ENCODE results near the gene RANBP2.
"Not testable (repeated sequence)": the region's sequence is repeated elsewhere in the genome, so short reads cannot be mapped to it uniquely, and the experiment has no call there.

Gene RANBP2

DNA sequence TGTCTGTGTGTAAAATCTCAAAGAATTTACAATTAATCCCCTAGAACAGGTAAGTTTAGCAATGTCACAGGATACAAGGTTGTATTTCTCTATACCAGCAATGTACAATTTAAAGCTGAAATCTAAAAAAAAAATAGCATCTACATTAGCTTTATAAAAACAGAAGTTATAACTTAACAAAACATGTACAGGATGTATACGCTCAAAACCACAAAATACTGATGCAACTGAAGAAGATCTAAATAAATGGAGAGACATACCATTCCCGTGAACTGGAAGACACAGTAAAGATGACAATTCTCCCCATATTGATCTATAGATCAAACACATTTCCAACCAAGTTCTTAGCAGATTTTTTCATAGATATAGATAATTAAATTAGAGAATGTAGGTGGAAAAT lies 17.5 kb upstream of the RANBP2 start:
- Histone ChIP-seq H3K27me3 (ENCODE audit: control insufficient read depth, insufficient read depth, low read length) (no peaks in the 10 kb centered on the region), H3K4me3 (ENCODE audit: low read length) (no peak overlapping the region), H3K4me1 (ENCODE audit: control insufficient read depth, insufficient read depth, low read length) (no peaks in the 10 kb centered on the region), H3K4me2 (ENCODE audit: low read length) (no peak overlapping the region), H3K36me3 (ENCODE audit: insufficient read depth, low read length) (no peaks in the 10 kb centered on the region), H3K9me3 (replicated peaks; ENCODE audit: low read length) (no peaks in the 10 kb centered on the region), H3K9ac (ENCODE audit: low read depth, low read length) (no peak overlapping the region)

GRCh38 chr2:108704871-108705270 lies 14.4 kb upstream of the RANBP2 start:
- Histone ChIP-seq H3K4me3 (ENCODE audit: low read length) (no peak overlapping the region), H3K27me3 (ENCODE audit: control insufficient read depth, insufficient read depth, low read length) (peaks cover 3% of the 10 kb centered on the region), H3K4me2 (ENCODE audit: low read length) (no peak overlapping the region), H3K9me3 (replicated peaks; ENCODE audit: low read length) (no peaks in the 10 kb centered on the region), H3K36me3 (ENCODE audit: insufficient read depth, low read length) (no peaks in the 10 kb centered on the region), H3K9ac (ENCODE audit: low read depth, low read length) (no peak overlapping the region), H3K4me1 (ENCODE audit: control insufficient read depth, insufficient read depth, low read length) (no peaks in the 10 kb centered on the region)

GRCh38 chr2:108707300-108707699 lies 12.0 kb upstream of the RANBP2 start:
- no peak overlapping the region for H3K4me3 ChIP-seq (ENCODE audit: low read length)
- H3K27me3 ChIP-seq (ENCODE audit: control insufficient read depth, insufficient read depth, low read length): peaks cover 3% of the 10 kb centered on the region
- H3K9ac ChIP-seq (ENCODE audit: low read depth, low read length): no peak overlapping the region
- H3K4me2 ChIP-seq (ENCODE audit: low read length): no peak overlapping the region
- H3K36me3 ChIP-seq (ENCODE audit: insufficient read depth, low read length): no peaks in the 10 kb centered on the region
- H3K9me3 ChIP-seq (replicated peaks; ENCODE audit: low read length): no peaks in the 10 kb centered on the region
- H3K4me1 ChIP-seq (ENCODE audit: control insufficient read depth, insufficient read depth, low read length): no peaks in the 10 kb centered on the region

- H3K9me3 ChIP-seq (replicated peaks; ENCODE audit: low read length); H3K36me3 ChIP-seq (ENCODE audit: insufficient read depth, low read length); H3K4me1 ChIP-seq (ENCODE audit: control insufficient read depth, insufficient read depth, low read length); H3K9ac ChIP-seq (ENCODE audit: low read depth, low read length); H3K4me3 ChIP-seq (ENCODE audit: low read length); H3K4me2 ChIP-seq (ENCODE audit: low read length); H3K27me3 ChIP-seq (ENCODE audit: control insufficient read depth, insufficient read depth, low read length): not testable (repeated sequence)
These were observed 2.3 kb upstream of the RANBP2 start for GRCh38 chr2:108716971-108717370.

DNA sequence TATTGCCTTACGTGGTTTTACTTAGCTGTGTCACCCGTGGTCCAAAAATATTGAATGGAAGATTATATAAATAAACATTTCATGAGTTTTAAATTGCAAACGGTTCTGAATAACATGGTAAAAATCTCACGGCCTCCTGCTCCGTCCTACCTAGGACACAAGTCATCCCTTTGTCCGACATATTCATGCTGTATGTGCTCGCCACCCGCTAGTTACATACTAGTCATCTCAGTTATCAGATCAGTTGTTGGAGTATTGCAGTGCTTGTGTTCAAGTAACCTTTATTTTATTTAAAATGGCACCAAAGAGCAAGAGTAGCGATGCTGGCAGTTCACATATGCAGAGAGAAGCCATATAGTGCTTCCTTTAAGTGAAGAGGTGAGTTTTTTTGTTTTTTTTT lies 6.8 kb downstream of the RANBP2 start:
- H3K27me3 ChIP-seq (ENCODE audit: control insufficient read depth, insufficient read depth, low read length); H3K36me3 ChIP-seq (ENCODE audit: insufficient read depth, low read length); H3K4me1 ChIP-seq (ENCODE audit: control insufficient read depth, insufficient read depth, low read length); H3K4me2 ChIP-seq (ENCODE audit: low read length); H3K9ac ChIP-seq (ENCODE audit: low read depth, low read length); H3K4me3 ChIP-seq (ENCODE audit: low read length); H3K9me3 ChIP-seq (replicated peaks; ENCODE audit: low read length): not testable (repeated sequence)

DNA sequence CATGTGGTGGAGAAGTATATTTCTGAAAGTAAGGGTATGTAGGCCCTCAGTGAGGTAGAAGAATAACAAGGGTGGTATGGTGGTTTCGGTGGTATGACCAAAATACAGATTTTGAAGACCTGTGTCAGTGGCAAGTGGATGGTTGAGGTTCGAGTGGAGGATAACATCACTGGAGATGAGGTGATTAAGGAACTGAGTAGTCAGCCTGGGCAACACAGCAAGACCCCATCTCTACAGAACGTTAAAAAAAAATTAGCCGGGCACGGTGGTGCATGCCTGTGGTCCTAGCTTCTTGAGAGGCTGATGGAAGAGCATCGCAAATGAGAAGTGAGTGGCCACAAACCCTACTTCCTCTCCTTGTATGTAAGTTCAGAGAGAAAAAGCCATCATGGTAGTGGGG lies 15.4 kb downstream of the RANBP2 start:
- not testable (repeated sequence) for H3K9ac ChIP-seq (ENCODE audit: low read depth, low read length); H3K36me3 ChIP-seq (ENCODE audit: insufficient read depth, low read length); H3K4me2 ChIP-seq (ENCODE audit: low read length); H3K4me3 ChIP-seq (ENCODE audit: low read length); H3K27me3 ChIP-seq (ENCODE audit: control insufficient read depth, insufficient read depth, low read length); H3K4me1 ChIP-seq (ENCODE audit: control insufficient read depth, insufficient read depth, low read length); H3K9me3 ChIP-seq (replicated peaks; ENCODE audit: low read length)

DNA sequence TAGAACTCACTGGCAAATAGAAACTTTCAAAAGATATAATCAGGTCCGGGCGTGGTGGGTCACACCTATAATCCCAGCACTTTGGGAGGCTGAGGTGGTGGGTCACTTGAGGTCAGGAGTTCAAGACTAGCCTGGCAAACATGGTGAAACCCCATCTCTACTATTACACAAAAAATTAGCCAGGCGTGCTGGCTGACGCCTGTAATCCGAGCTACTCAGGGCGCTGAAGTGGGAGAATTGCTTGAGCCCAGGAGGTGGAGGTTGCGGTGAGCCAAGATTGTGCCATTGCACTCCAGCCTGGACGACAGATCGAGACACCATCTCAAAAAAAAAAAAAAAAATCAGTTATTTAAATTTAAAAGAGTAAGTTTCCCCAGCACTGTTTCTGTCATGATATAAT lies 38.7 kb downstream of the RANBP2 start:
- not testable (repeated sequence) for H3K9me3 ChIP-seq (replicated peaks; ENCODE audit: low read length); H3K36me3 ChIP-seq (ENCODE audit: insufficient read depth, low read length); H3K4me1 ChIP-seq (ENCODE audit: control insufficient read depth, insufficient read depth, low read length); H3K9ac ChIP-seq (ENCODE audit: low read depth, low read length); H3K4me2 ChIP-seq (ENCODE audit: low read length); H3K27me3 ChIP-seq (ENCODE audit: control insufficient read depth, insufficient read depth, low read length); H3K4me3 ChIP-seq (ENCODE audit: low read length)

GRCh38 chr2:108762618-108763017 lies 43.3 kb downstream of the RANBP2 start:
- not testable (repeated sequence) for H3K9me3 ChIP-seq (replicated peaks; ENCODE audit: low read length); H3K27me3 ChIP-seq (ENCODE audit: control insufficient read depth, insufficient read depth, low read length); H3K9ac ChIP-seq (ENCODE audit: low read depth, low read length); H3K4me3 ChIP-seq (ENCODE audit: low read length); H3K4me2 ChIP-seq (ENCODE audit: low read length); H3K4me1 ChIP-seq (ENCODE audit: control insufficient read depth, insufficient read depth, low read length)
- H3K36me3 ChIP-seq (ENCODE audit: insufficient read depth, low read length): peaks cover 34% of the 10 kb centered on the region

- H3K4me3 ChIP-seq (ENCODE audit: low read length): not testable (repeated sequence)
These were observed 47.4 kb downstream of the RANBP2 start for GRCh38 chr2:108766671-108767070.

DNA sequence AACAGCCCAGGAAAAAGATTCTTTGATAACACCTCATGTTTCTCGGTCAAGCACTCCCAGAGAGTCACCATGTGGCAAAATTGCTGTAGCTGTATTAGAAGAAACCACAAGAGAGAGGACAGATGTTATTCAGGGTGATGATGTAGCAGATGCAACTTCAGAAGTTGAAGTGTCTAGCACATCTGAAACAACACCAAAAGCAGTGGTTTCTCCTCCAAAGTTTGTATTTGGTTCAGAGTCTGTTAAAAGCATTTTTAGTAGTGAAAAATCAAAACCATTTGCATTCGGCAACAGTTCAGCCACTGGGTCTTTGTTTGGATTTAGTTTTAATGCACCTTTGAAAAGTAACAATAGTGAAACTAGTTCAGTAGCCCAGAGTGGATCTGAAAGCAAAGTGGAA lies 48.6 kb downstream of the RANBP2 start:
- not testable (repeated sequence) for H3K9ac ChIP-seq (ENCODE audit: low read depth, low read length); H3K4me3 ChIP-seq (ENCODE audit: low read length); H3K9me3 ChIP-seq (replicated peaks; ENCODE audit: low read length); H3K27me3 ChIP-seq (ENCODE audit: control insufficient read depth, insufficient read depth, low read length); H3K4me2 ChIP-seq (ENCODE audit: low read length); H3K4me1 ChIP-seq (ENCODE audit: control insufficient read depth, insufficient read depth, low read length)
- H3K36me3 ChIP-seq (ENCODE audit: insufficient read depth, low read length): peaks cover 42% of the 10 kb centered on the region

More at GRCh38 chr2:108766671-108767070, 47.4 kb downstream of the RANBP2 start:
- not testable (repeated sequence) for H3K4me2 ChIP-seq (ENCODE audit: low read length); H3K9ac ChIP-seq (ENCODE audit: low read depth, low read length); H3K27me3 ChIP-seq (ENCODE audit: control insufficient read depth, insufficient read depth, low read length); H3K4me1 ChIP-seq (ENCODE audit: control insufficient read depth, insufficient read depth, low read length); H3K9me3 ChIP-seq (replicated peaks; ENCODE audit: low read length)
- peaks cover 35% of the 10 kb centered on the region for H3K36me3 ChIP-seq (ENCODE audit: insufficient read depth, low read length)

DNA sequence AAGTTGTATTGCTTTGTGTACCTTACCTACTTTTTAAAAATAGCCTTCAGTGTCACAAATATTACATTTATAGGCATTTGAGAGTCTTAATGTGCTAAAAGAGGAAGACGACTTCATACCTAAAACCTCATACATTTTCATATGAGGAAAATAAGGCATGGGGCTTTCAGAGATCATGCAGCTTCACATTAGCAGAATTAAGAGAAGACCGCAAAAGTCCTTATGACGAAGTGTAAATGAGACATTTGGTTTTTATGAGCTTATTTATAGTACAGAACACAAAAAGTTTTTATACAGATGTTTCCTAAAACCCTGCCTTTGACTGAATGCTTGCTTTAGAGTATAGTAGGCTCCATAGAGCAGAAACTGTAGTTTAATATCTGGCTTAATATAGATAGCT lies 57.2 kb downstream of the RANBP2 start:
- H3K4me1 ChIP-seq (ENCODE audit: control insufficient read depth, insufficient read depth, low read length): no peaks in the 10 kb centered on the region
- H3K4me2 ChIP-seq (ENCODE audit: low read length): no peak overlapping the region
- H3K4me3 ChIP-seq (ENCODE audit: low read length): no peak overlapping the region
- no peaks in the 10 kb centered on the region for H3K27me3 ChIP-seq (ENCODE audit: control insufficient read depth, insufficient read depth, low read length)
- H3K9me3 ChIP-seq (replicated peaks; ENCODE audit: low read length): no peaks in the 10 kb centered on the region
- peaks cover 60% of the 10 kb centered on the region for H3K36me3 ChIP-seq (ENCODE audit: insufficient read depth, low read length)
- H3K9ac ChIP-seq (ENCODE audit: low read depth, low read length): no peak overlapping the region

GRCh38 chr2:108778857-108779256 lies 59.6 kb downstream of the RANBP2 start:
- Histone ChIP-seq H3K4me3 (ENCODE audit: low read length) (no peak overlapping the region), H3K4me2 (ENCODE audit: low read length) (no peak overlapping the region), H3K9ac (ENCODE audit: low read depth, low read length) (no peak overlapping the region), H3K9me3 (replicated peaks; ENCODE audit: low read length) (no peaks in the 10 kb centered on the region), H3K27me3 (ENCODE audit: control insufficient read depth, insufficient read depth, low read length) (no peaks in the 10 kb centered on the region), H3K4me1 (ENCODE audit: control insufficient read depth, insufficient read depth, low read length) (no peaks in the 10 kb centered on the region), H3K36me3 (ENCODE audit: insufficient read depth, low read length) (peaks cover 66% of the 10 kb centered on the region)

DNA sequence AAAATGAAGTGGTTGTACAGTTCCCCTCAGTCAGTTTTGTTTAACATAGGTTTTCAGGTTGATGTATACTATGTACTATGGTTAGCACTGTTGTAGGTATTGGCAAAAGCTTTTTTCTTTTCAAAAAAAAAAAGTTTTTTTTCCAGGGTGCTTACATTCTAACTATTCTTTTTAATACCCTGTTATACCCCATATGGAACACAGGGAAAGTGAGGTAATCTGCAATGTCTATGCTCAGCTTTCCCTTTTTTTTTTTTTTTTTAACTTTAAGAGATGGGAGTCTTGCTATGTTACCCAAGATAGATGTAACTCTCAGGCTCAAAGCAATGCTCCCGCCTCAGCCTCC lies 66.7 kb downstream of the RANBP2 start:
- Histone ChIP-seq H3K9ac (ENCODE audit: low read depth, low read length) (peak overlapping the region; percentile 89), H3K36me3 (ENCODE audit: insufficient read depth, low read length) (peaks cover 38% of the 10 kb centered on the region), H3K4me1 (ENCODE audit: control insufficient read depth, insufficient read depth, low read length) (peaks cover 14% of the 10 kb centered on the region), H3K9me3 (replicated peaks; ENCODE audit: low read length) (no peaks in the 10 kb centered on the region), H3K4me2 (ENCODE audit: low read length) (peak overlapping the region; percentile 100), H3K27me3 (ENCODE audit: control insufficient read depth, insufficient read depth, low read length) (no peaks in the 10 kb centered on the region), H3K4me3 (ENCODE audit: low read length) (peak overlapping the region; percentile 93)
